GM12878 (cell line): ENCODE data around the gene RNF32. TPM values are rescaled to one million over a fixed set of nuclear protein-coding genes. Genes with fewer than 3 reads are reported as not detected.

Experiments
- BHLHE40 ChIP-seq, 2 experiments: fragments of 450-650 bp in 1 of 2; IDR thresholded peaks; 2 replicates each; pipeline ENCODE4 v1.6.1; 2011 to 2017; ENCODE audit warnings: low read depth in 2 of 2, borderline replicate concordance in 1 of 2, improper control_type of control experiment in 1 of 2, low read length in 1 of 2, mild to moderate bottlenecking in 1 of 2
- CBFB ChIP-seq: IDR thresholded peaks from 2 replicates; pipeline ENCODE4 v1.6.1; 2016; ENCODE audit warnings: antibody characterized with exemption, low read depth
- CHD4 ChIP-seq: fragments of 200-600 bp; sonication (generic); IDR thresholded peaks from 2 replicates; pipeline ENCODE4 v1.6.1; 2016; ENCODE audit warnings: mild to moderate bottlenecking
- EGR1 ChIP-seq, 2 experiments: IDR thresholded peaks; 1 replicate in 1 of 2; 2 replicates in 1 of 2; pipeline ENCODE4 v1.6.1; 2011 to 2012; ENCODE audit warnings: low read depth in 2 of 2, low read length in 2 of 2, borderline replicate concordance in 1 of 2, mild to moderate bottlenecking in 1 of 2, moderate library complexity in 1 of 2
- FOXM1 ChIP-seq: IDR thresholded peaks from 2 replicates; pipeline ENCODE4 v1.6.1; 2012; ENCODE audit warnings: low read depth, mild to moderate bottlenecking, inconsistent platforms, low read length, moderate library complexity
- GATAD2B ChIP-seq: fragments of 450-650 bp; conservative IDR thresholded peaks from 2 replicates; pipeline ENCODE4 v1.6.1; 2017; ENCODE audit warnings: low read depth, mild to moderate bottlenecking, moderate library complexity
- HDAC2 ChIP-seq: fragments of 200-600 bp; sonication (generic); IDR thresholded peaks from 2 replicates; pipeline ENCODE4 v1.6.1; 2017
- HDAC6 ChIP-seq: fragments of 200-600 bp; sonication (generic); IDR thresholded peaks from one replicate; pipeline ENCODE4 v1.8.0; 2017; ENCODE audit warnings: antibody characterized with exemption; ENCODE audit not compliant: unreplicated experiment
- KDM1A ChIP-seq: fragments of 200-600 bp; sonication (generic); IDR thresholded peaks from 2 replicates; pipeline ENCODE4 v1.6.1; 2016; ENCODE audit warnings: borderline replicate concordance
- MYB ChIP-seq: fragments of 150-350 bp; IDR thresholded peaks from 2 replicates; pipeline ENCODE4 v1.6.1; 2014; ENCODE audit warnings: mild to moderate bottlenecking, low read depth, low read length, borderline replicate concordance
- NFYA ChIP-seq: IDR thresholded peaks from 2 replicates; pipeline ENCODE4 v1.6.1; 2011; ENCODE audit warnings: low read depth, mild to moderate bottlenecking, low read length, improper control_type of control experiment, borderline replicate concordance
- NRF1 ChIP-seq: conservative IDR thresholded peaks from 2 replicates; pipeline ENCODE4 v1.6.1; 2011; ENCODE audit warnings: mild to moderate bottlenecking, low read depth, low read length, improper control_type of control experiment
- PML ChIP-seq: IDR thresholded peaks from 2 replicates; pipeline ENCODE4 v1.6.1; 2012; ENCODE audit warnings: low read length, inconsistent platforms
- POLR2AphosphoS2 ChIP-seq: IDR thresholded peaks from 2 replicates; pipeline ENCODE4 v1.6.1; 2011; ENCODE audit warnings: low read depth, mild to moderate bottlenecking, low read length, improper control_type of control experiment, moderate library complexity
- PRDM15 ChIP-seq: fragments of 450-650 bp; formaldehyde crosslinking; IDR thresholded peaks from 2 replicates; pipeline ENCODE4 v1.4.0; 2020; ENCODE audit warnings: mild to moderate bottlenecking, moderate library complexity
- REST ChIP-seq: IDR thresholded peaks from 2 replicates; pipeline ENCODE4 v1.6.1; 2012; ENCODE audit warnings: mild to moderate bottlenecking, low read depth, low read length
- SUPT20H ChIP-seq: IDR thresholded peaks from 2 replicates; pipeline ENCODE4 v1.6.1; 2011; ENCODE audit warnings: low read depth, mild to moderate bottlenecking, low read length, moderate library complexity, borderline replicate concordance; ENCODE audit not compliant: control insufficient read depth
- SUZ12 ChIP-seq: fragments of 200-600 bp; sonication (generic); IDR thresholded peaks from one replicate; pipeline ENCODE4 v1.6.1; 2018; ENCODE audit warnings: antibody characterized with exemption, mild to moderate bottlenecking; ENCODE audit not compliant: unreplicated experiment
- TBL1XR1 ChIP-seq: IDR thresholded peaks from 2 replicates; pipeline ENCODE4 v1.6.1; 2012; ENCODE audit warnings: low read depth, low read length, improper control_type of control experiment
- ZNF622 ChIP-seq: fragments of 450-650 bp; IDR thresholded peaks from 2 replicates; pipeline ENCODE4 v1.6.1; 2017; ENCODE audit warnings: mild to moderate bottlenecking, inconsistent platforms
- polyA plus RNA-seq, 11 experiments: library from polyadenylated mRNA; depleted of rRNA in 4 of 11; unstranded in 6 of 11; stranded (reverse) in 5 of 11; fragments of >200 nt; fragmentation: Nextera tagmentation in 4 of 11; fragmentation: Illumina TruSeq in 1 of 11; extraction: Ambion mirVana in 4 of 11; extraction: Trizol in 1 of 11; gene quantifications; 1 replicate in 1 of 11; 2 replicates in 10 of 11; pipeline versions ENCODE4 v1.2.1 to v1.2.3, GENCODE V29; 2011 to 2016; ENCODE audit warnings: inconsistent platforms in 2 of 11, missing spikeins in 2 of 11, low read depth in 1 of 11
- total RNA-seq, 4 experiments: library from RNA; depleted of rRNA in 3 of 4; stranded (reverse); fragments of >200 nt in 3 of 4; fragmentation: Illumina TruSeq in 1 of 4; extraction: Trizol in 1 of 4; gene quantifications; 2 replicates each; pipeline versions ENCODE4 v1.2.1 to v1.2.3, GENCODE V29; 2013 to 2021
- TF ChIP-seq, protein P1 (sequence below): fragments of 450-650 bp; IDR thresholded peaks from 2 replicates; pipeline ENCODE4 v1.6.1; 2018; ENCODE audit warnings: mild to moderate bottlenecking, low read depth, moderate library complexity; ENCODE audit not compliant: partially characterized antibody

RNF32 gene
- total and polyA plus RNA-seq, 10 of the 15 experiments (the other 5 are each of a cell fraction or from before 2014, with no cell fraction given), result 2.5 to 7.2 (median 3.7) TPM

DNA sequence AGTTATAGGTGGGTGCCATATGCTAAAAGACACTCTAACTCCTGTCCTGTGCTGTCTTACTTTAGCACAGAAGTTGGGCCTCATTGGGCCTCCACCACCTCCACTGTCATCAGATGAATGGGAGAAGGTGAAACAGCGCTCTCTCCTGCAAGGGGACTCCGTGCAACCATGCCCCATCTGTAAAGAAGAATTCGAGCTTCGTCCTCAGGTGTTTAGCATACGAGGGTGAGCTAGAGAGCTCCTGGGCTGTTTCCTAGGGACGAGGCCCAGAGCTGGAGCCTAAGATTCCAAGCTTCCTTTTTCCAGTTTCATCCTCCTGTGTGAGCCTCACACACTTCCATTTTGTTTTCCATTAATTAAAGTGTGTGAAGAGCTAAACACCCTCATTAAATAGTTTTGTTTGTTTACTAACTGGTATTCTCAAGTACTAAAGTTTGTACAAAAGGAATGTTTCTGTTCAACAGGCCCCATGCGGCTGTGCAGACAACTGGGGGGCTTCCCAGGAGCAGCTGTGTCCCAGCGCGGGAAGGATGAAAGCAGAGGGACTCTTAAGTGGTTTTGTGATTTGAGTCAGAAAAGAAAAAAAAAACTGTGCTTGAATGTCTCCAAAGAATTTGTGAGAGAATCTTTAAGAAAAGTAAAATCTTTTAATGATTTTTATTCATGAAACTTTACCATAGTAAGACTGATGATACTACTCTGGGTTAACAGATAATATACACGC is 14.1 kb downstream of the RNF32 start (continued):
- TF ChIP-seq FOXM1 (peak; percentile 34; the same call in 1 of the 2 replicates), NRF1 (no peak), PML (0 out of 2 replicates have a peak, but pooled peaks have one; percentile 13), PRDM15 (CRISPR knock-in tag) (no peak), SUPT20H (no peak), TBL1XR1 (no peak), REST (no peak), EGR1 (IDR thresholded peaks at IDR 0.05; ENCODE audit: borderline replicate concordance in 1 of 2, low read depth in 2 of 2, low read length in 2 of 2) (no peak), CHD4 (no peak), CBFB (no peak), BHLHE40 (IDR thresholded peaks at IDR 0.05; ENCODE audit: borderline replicate concordance in 1 of 2, low read depth in 2 of 2, low read length in 1 of 2) (no peak), HDAC2 (no peak), HDAC6 (no peak), SUZ12 (no peak), MYB (no peak), GATAD2B (no peak), KDM1A (no peak), POLR2AphosphoS2 (no peak), NFYA (no peak), ZNF622 (no peak)
- TF ChIP-seq, protein P1, sequence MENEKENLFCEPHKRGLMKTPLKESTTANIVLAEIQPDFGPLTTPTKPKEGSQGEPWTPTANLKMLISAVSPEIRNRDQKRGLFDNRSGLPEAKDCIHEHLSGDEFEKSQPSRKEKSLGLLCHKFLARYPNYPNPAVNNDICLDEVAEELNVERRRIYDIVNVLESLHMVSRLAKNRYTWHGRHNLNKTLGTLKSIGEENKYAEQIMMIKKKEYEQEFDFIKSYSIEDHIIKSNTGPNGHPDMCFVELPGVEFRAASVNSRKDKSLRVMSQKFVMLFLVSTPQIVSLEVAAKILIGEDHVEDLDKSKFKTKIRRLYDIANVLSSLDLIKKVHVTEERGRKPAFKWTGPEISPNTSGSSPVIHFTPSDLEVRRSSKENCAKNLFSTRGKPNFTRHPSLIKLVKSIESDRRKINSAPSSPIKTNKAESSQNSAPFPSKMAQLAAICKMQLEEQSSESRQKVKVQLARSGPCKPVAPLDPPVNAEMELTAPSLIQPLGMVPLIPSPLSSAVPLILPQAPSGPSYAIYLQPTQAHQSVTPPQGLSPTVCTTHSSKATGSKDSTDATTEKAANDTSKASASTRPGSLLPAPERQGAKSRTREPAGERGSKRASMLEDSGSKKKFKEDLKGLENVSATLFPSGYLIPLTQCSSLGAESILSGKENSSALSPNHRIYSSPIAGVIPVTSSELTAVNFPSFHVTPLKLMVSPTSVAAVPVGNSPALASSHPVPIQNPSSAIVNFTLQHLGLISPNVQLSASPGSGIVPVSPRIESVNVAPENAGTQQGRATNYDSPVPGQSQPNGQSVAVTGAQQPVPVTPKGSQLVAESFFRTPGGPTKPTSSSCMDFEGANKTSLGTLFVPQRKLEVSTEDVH, result no peak
